B cell (primary cell): ENCODE data around the gene DNAH2. TPM values are rescaled to one million over a fixed set of nuclear protein-coding genes. Genes with fewer than 3 reads are reported as not detected.

Experiments
- ATAC-seq: fragments of 200-7000 bp; cut with Tn5 transposase; one replicate; pipeline ENCODE4 v1.10.0; 2021; ENCODE audit warnings: low read depth, mild to moderate bottlenecking, moderate number of reproducible peaks, moderate library complexity
- CTCF ChIA-PET: fragments of 350-600 bp; sonication (Branson Sonifier 250); formaldehyde crosslinking; loops from one replicate; lab custom pipeline; 2021; ENCODE audit warnings: antibody characterized with exemption, inconsistent platforms; lab: Charles Lee
- POLR2A ChIA-PET: fragments of 350-600 bp; sonication (Branson Sonifier 250); formaldehyde crosslinking; loops from one replicate; lab custom pipeline; 2021; ENCODE audit warnings: antibody characterized with exemption; lab: Charles Lee
- DNase-seq: peaks from one replicate; pipeline ENCODE4 v3.0.0; 2013
- H2AFZ ChIP-seq: 2 replicates; pipeline ENCODE4 v1.6.1; 2012; ENCODE audit warnings: mild to moderate bottlenecking, low read depth, low read length; ENCODE audit not compliant: insufficient read depth, poor library complexity, severe bottlenecking
- H3K27ac ChIP-seq, 2 donors: 1 replicate in 1 of 2; 2 replicates in 1 of 2; pipeline ENCODE4 v1.5.1; 2012 to 2013; ENCODE audit warnings: low read length in 2 of 2, mild to moderate bottlenecking in 2 of 2, moderate library complexity in 1 of 2
- H3K27me3 ChIP-seq, 4 experiments: fragments of 200-600 bp in 1 of 4; sonication (generic) in 1 of 4; replicated peaks in 1 of 4; 1 replicate in 2 of 4; 2 replicates in 2 of 4; pipeline versions ENCODE4 v1.6.1 to v1.7.0; 2013 to 2016; ENCODE audit warnings: low read length in 3 of 4, mild to moderate bottlenecking in 2 of 4, mixed read lengths in 1 of 4, moderate library complexity in 1 of 4; ENCODE audit not compliant: insufficient read depth in 4 of 4, control insufficient read depth in 3 of 4; ENCODE audit errors: control extremely low read depth in 1 of 4
- H3K36me3 ChIP-seq, 2 experiments: replicated peaks in 1 of 2; 1 replicate in 1 of 2; 2 replicates in 1 of 2; pipeline versions ENCODE4 v1.6.1 to v1.7.1; 2013; ENCODE audit warnings: low read length in 1 of 2; ENCODE audit not compliant: insufficient read depth in 2 of 2, control insufficient read depth in 1 of 2; ENCODE audit errors: control extremely low read depth in 1 of 2, extremely low read depth in 1 of 2
- H3K4me1 ChIP-seq, 2 donors: fragments of 200-600 bp in 1 of 2; sonication (generic) in 1 of 2; 1 replicate in 1 of 2; 2 replicates in 1 of 2; pipeline versions ENCODE4 v1.5.1 to v1.6.1; 2013 to 2017; ENCODE audit warnings: low read length in 2 of 2; ENCODE audit not compliant: control insufficient read depth in 2 of 2, insufficient read depth in 2 of 2
- H3K4me2 ChIP-seq: replicated peaks from 2 replicates; pipeline ENCODE3; 2012; ENCODE audit warnings: mild to moderate bottlenecking, low read depth, low read length; ENCODE audit not compliant: poor library complexity, severe bottlenecking
- H3K4me3 ChIP-seq, 5 experiments: fragments of 200-600 bp in 1 of 5; sonication (generic) in 1 of 5; 1 replicate in 3 of 5; 2 replicates in 2 of 5; pipeline versions ENCODE4 v1.5.1 to v1.7.0; 2011 to 2016; ENCODE audit warnings: low read length in 4 of 5, mild to moderate bottlenecking in 4 of 5, low read depth in 2 of 5, control low read depth in 1 of 5, moderate library complexity in 1 of 5; ENCODE audit not compliant: insufficient read depth in 1 of 5; ENCODE audit errors: control extremely low read depth in 1 of 5, extremely low read depth in 1 of 5
- H3K79me2 ChIP-seq: fragments of 200-600 bp; sonication (generic); one replicate; pipeline ENCODE4 v1.6.0; 2016; ENCODE audit warnings: low read length; ENCODE audit not compliant: control insufficient read depth, insufficient read depth
- H3K9ac ChIP-seq: fragments of 200-600 bp; sonication (generic); 2 replicates; pipeline ENCODE4 v1.6.1; 2017; ENCODE audit warnings: mild to moderate bottlenecking, low read length, moderate library complexity
- H3K9me3 ChIP-seq, 3 donors: one replicate each; pipeline versions ENCODE4 v1.6.1 to v1.7.1; 2013; ENCODE audit warnings: low read length in 2 of 3; ENCODE audit not compliant: control insufficient read depth in 2 of 3, insufficient read depth in 1 of 3; ENCODE audit errors: control extremely low read depth in 1 of 3
- H4K20me1 ChIP-seq: 2 replicates; pipeline ENCODE4 v1.6.0; 2012; ENCODE audit warnings: mild to moderate bottlenecking, low read length; ENCODE audit not compliant: insufficient read depth, control insufficient read depth, poor library complexity, severe bottlenecking
- H3K27ac Mint-ChIP-seq: one replicate; pipeline ENCODE4 v1.8.0; 2021; ENCODE audit warnings: mixed read lengths
- H3K27me3 Mint-ChIP-seq: one replicate; pipeline ENCODE4 v1.8.0; 2021; ENCODE audit warnings: mixed read lengths
- H3K4me1 Mint-ChIP-seq: one replicate; pipeline ENCODE4 v1.8.0; 2021; ENCODE audit warnings: mixed read lengths
- H3K4me3 Mint-ChIP-seq: one replicate; pipeline ENCODE4 v1.8.0; 2021; ENCODE audit warnings: mixed read lengths
- H3K9me3 Mint-ChIP-seq: one replicate; pipeline ENCODE4 v1.8.0; 2022; ENCODE audit warnings: mixed read lengths; ENCODE audit not compliant: insufficient read depth
- EZH2 ChIP-seq: IDR thresholded peaks from 2 replicates; pipeline ENCODE4 v1.6.1; 2012; ENCODE audit warnings: borderline replicate concordance, low read depth, mild to moderate bottlenecking, moderate library complexity, low read length; ENCODE audit not compliant: insufficient read depth, poor library complexity, severe bottlenecking
- WGBS: methylation state at CpG from one replicate; pipeline ENCODE4 v1.1.5; 2013; ENCODE audit warnings: missing lambda C conversion rate; ENCODE audit not compliant: insufficient coverage; 5-methylcytosine and 5-hydroxymethylcytosine counted together
- intact Hi-C: fragments of 100-400 bp; cut with micrococcal nuclease; formaldehyde crosslinking; loops from one replicate; pipeline ENCODE4 v1.10.0; 2022
- polyA plus RNA-seq: library from polyadenylated mRNA; depleted of rRNA; stranded (reverse); fragments of >200 nt; gene quantifications from 2 replicates; pipeline ENCODE4 v1.2.3, GENCODE V29; 2012
- total RNA-seq, 2 donors: library from RNA; stranded (reverse); fragments of 120-200 nt in 1 of 2; gene quantifications; 1 replicate in 1 of 2; 2 replicates in 1 of 2; pipeline versions ENCODE4 v1.2.3 to v1.2.4, GENCODE V29; 2013 to 2022
- TF ChIP-seq, protein P1 (sequence below): fragments of 200-600 bp; IDR thresholded peaks from one replicate; pipeline ENCODE4 v1.8.0; 2022; ENCODE audit warnings: antibody characterized with exemption, mild to moderate bottlenecking

Gene DNAH2
- total and polyA plus RNA-seq, 2 donors (not counting 1 experiment from before 2014, with no cell fraction given), result 0.03 TPM; not detected in 1

DNA sequence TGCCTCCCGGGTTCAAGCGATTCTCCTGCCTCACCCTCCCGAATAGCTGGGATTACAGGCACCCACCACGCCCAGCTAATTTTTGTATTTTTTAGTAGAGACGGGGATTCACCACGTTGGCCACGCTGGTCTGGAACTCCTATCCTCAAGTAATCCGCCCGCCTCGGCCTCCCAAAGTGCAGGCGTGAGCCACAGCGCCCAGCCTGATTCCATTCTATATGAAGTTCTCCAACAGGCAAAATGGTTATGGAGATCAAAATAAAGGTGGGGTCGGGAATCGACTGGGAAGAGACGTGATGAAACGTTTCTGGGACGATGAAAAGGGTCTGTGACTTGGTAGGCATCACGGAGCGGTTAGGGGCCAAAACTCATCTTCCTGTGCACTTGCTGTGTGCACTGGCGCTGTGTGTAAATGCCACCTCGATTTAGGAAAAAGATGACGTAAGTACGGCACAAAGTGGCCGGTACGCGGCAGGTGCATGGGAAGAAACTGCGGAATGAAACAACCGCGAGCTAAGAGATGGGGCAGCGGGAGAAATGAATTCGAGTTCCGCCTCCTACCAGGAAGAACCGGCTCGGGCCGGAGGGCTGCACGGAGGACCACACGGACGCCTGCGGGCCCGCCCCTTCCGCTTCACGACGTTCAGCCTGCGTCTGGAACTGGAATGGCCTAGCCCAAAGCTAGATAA, 31.9 kb upstream of the DNAH2 start:
- peak overlapping the region; percentile 84 for H3K4me2 ChIP-seq
- peaks cover 37% of the 10 kb centered on the region for H3K4me1 Mint-ChIP-seq
- H3K9me3 Mint-ChIP-seq, result no peaks in the 10 kb centered on the region
- no peaks in the 10 kb centered on the region for H3K27me3 ChIP-seq
- peak; percentile 52 for ATAC-seq
- no peaks in the 10 kb centered on the region for H3K27me3 Mint-ChIP-seq
- H3K4me1 ChIP-seq, result peaks cover 22 to 32% of the 10 kb centered on the region in 2 donors
- H3K27ac Mint-ChIP-seq, result peak overlapping the region; percentile 100
- WGBS, result 12% methylated on average over 40 of the region's 44 CpGs
- peak; percentile 96 for DNase-seq
- no peaks in the 10 kb centered on the region for H3K9me3 ChIP-seq
- H4K20me1 ChIP-seq, result peaks cover 6% of the 10 kb centered on the region
- peak overlapping the region; percentile 98 for H3K4me3 Mint-ChIP-seq
- H3K36me3 ChIP-seq, result peaks cover 0 to 8% of the 10 kb centered on the region in 2 experiments
- CTCF ChIA-PET, result interaction anchor here (0.6 to 5.2 kb wide), 13 partner anchors 12 to 639 kb away, joined by 3 to 35 read pairs (median 8); partner anchors contain the start of genes CD68, FXR2, MPDU1 and NAA38
- H3K79me2 ChIP-seq, result peaks cover 72% of the 10 kb centered on the region
- peak overlapping the region; percentile 94 to 99 for H3K27ac ChIP-seq
- H2AFZ ChIP-seq, result peak overlapping the region; percentile 75
- peak overlapping the region; percentile 97 for H3K9ac ChIP-seq
- H3K4me3 ChIP-seq, result peak overlapping the region; percentile 68 to 100 (median 100)
- POLR2A ChIA-PET, result interaction anchor here (0.5 to 3.6 kb wide), 24 partner anchors 10 to 650 kb away, joined by 3 to 35 read pairs (median 5); partner anchors contain the start of genes ATP1B2, FXR2, KDM6B and MPDU1
- TF ChIP-seq, protein P1, sequence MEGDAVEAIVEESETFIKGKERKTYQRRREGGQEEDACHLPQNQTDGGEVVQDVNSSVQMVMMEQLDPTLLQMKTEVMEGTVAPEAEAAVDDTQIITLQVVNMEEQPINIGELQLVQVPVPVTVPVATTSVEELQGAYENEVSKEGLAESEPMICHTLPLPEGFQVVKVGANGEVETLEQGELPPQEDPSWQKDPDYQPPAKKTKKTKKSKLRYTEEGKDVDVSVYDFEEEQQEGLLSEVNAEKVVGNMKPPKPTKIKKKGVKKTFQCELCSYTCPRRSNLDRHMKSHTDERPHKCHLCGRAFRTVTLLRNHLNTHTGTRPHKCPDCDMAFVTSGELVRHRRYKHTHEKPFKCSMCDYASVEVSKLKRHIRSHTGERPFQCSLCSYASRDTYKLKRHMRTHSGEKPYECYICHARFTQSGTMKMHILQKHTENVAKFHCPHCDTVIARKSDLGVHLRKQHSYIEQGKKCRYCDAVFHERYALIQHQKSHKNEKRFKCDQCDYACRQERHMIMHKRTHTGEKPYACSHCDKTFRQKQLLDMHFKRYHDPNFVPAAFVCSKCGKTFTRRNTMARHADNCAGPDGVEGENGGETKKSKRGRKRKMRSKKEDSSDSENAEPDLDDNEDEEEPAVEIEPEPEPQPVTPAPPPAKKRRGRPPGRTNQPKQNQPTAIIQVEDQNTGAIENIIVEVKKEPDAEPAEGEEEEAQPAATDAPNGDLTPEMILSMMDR, result no peak
- no peak for TF ChIP-seq EZH2
- intact Hi-C loops, result loop anchor here (1.0 to 5.0 kb wide), 14 partner anchors 35 to 1033 kb away; partner anchors contain the start of genes ATP1B2, C17orf100, CTC1 and CTDNEP1
